Gastroesophageal sphincter (tissue), 4 donors: ENCODE measurements around the gene RING1. TPM values are rescaled to one million over a fixed set of nuclear protein-coding genes. Genes with fewer than 3 reads are reported as not detected.

Source experiments
- ATAC-seq: fragments of 150-250 bp; one replicate; pipeline ENCODE4 v1.9.1; 2016; ENCODE audit warnings: mild to moderate bottlenecking, moderate library complexity
- H3K27ac ChIP-seq, 4 donors: fragments of 200-600 bp; sonication (generic) in 3 of 4; 1 replicate in 3 of 4; 2 replicates in 1 of 4; pipeline ENCODE4 v1.5.1; 2016 to 2019
- H3K27me3 ChIP-seq: fragments of 200-600 bp; sonication (generic); one replicate; pipeline ENCODE4 v1.5.1; 2019
- H3K36me3 ChIP-seq, 2 donors: fragments of 200-600 bp; sonication (generic); one replicate each; pipeline ENCODE4 v1.5.1; 2019; ENCODE audit warnings: control low read depth in 1 of 2
- H3K4me1 ChIP-seq, 3 donors: fragments of 200-600 bp; sonication (generic); 1 replicate in 2 of 3; 2 replicates in 1 of 3; pipeline ENCODE4 v1.5.1; 2016 to 2019; ENCODE audit warnings: control low read depth in 2 of 3
- H3K4me3 ChIP-seq, 2 donors: fragments of 200-600 bp; sonication (generic); one replicate each; pipeline ENCODE4 v1.5.1; 2019; ENCODE audit warnings: mild to moderate bottlenecking in 1 of 2, moderate library complexity in 1 of 2
- H3K9me3 ChIP-seq, 3 donors: fragments of 200-600 bp; sonication (generic); one replicate each; pipeline ENCODE4 v1.5.1; 2017 to 2019; ENCODE audit warnings: control low read depth in 2 of 3
- CTCF ChIP-seq, 4 experiments: fragments of 200-600 bp in 2 of 4; fragments of 450-650 bp in 2 of 4; sonication (generic) in 1 of 4; IDR thresholded peaks; one replicate each; pipeline ENCODE4 v1.5.1; 2017 to 2019; ENCODE audit warnings: antibody characterized with exemption in 4 of 4, mild to moderate bottlenecking in 2 of 4, moderate library complexity in 2 of 4
- EP300 ChIP-seq: sonication (generic); formaldehyde crosslinking; IDR thresholded peaks from one replicate; pipeline ENCODE4 v1.6.1; 2017; ENCODE audit warnings: antibody characterized with exemption, mild to moderate bottlenecking
- POLR2A ChIP-seq, 2 donors: fragments of 450-650 bp; IDR thresholded peaks; one replicate each; pipeline ENCODE4 v1.6.1; 2017; ENCODE audit warnings: antibody characterized with exemption in 2 of 2, mild to moderate bottlenecking in 2 of 2, moderate library complexity in 1 of 2
- POLR2AphosphoS5 ChIP-seq: sonication (generic); formaldehyde crosslinking; IDR thresholded peaks from one replicate; pipeline ENCODE4 v1.6.1; 2017; ENCODE audit warnings: antibody characterized with exemption
- WGBS, 2 donors: methylation state at CpG; one replicate each; pipeline ENCODE4 v1.1.5; 2018; ENCODE audit warnings: low coverage in 1 of 2; 5-methylcytosine and 5-hydroxymethylcytosine counted together
- total RNA-seq, 4 donors: library from RNA; depleted of rRNA; stranded (reverse); fragments of >200 nt; gene quantifications; one replicate each; pipeline ENCODE4 v1.1.0, GENCODE V29; 2016

RING1 gene
- total RNA-seq, 4 donors from 2014 or later: 12.5 to 23.8 (median 17.7) TPM

GRCh38 chr6:33201147-33201545, 7.2 kb upstream of the RING1 start:
- peaks cover 13 to 74% (median 30%) of the 10 kb centered on the region in 3 donors for H3K4me1 ChIP-seq
- TF ChIP-seq CTCF (IDR thresholded peaks at IDR 0.05) (no peak), POLR2A (IDR thresholded peaks at IDR 0.05) (no peak), POLR2AphosphoS5 (no peak), EP300 (no peak)
- peak overlapping the region; percentile 76 to 95 for H3K4me3 ChIP-seq
- H3K36me3 ChIP-seq: peaks cover 0 to 39% of the 10 kb centered on the region in 2 donors
- H3K27me3 ChIP-seq: no peaks in the 10 kb centered on the region
- peak overlapping the region; percentile 56 to 96 (median 94) for H3K27ac ChIP-seq
- 0% methylated on average over 7 of the region's 14 CpGs; no CpG with 5 or more reads in 1 of the 2 donors for WGBS, 2 donors
- H3K9me3 ChIP-seq: no peaks in the 10 kb centered on the region
- ATAC-seq: no peak

- TF ChIP-seq EP300 (no peak), POLR2AphosphoS5 (no peak), POLR2A (IDR thresholded peaks at IDR 0.05) (no peak), CTCF (IDR thresholded peaks at IDR 0.05) (no peak)
- H3K27ac ChIP-seq: peak overlapping the region in 2 of 4 donors; percentile 94 to 96
- ATAC-seq: no peak
- no peaks in the 10 kb centered on the region for H3K27me3 ChIP-seq
- peak overlapping the region in 1 of 2 donors; percentile 95 for H3K4me3 ChIP-seq
- H3K4me1 ChIP-seq: peaks cover 13 to 80% (median 30%) of the 10 kb centered on the region in 3 donors
- peaks cover 0 to 32% of the 10 kb centered on the region in 2 donors for H3K36me3 ChIP-seq
- 69 to 83% methylated on average over 1 to 6 of the region's 6 CpGs for WGBS, 2 donors
- no peaks in the 10 kb centered on the region for H3K9me3 ChIP-seq
Measured at GRCh38 chr6:33201935-33202334, 6.4 kb upstream of the RING1 start.

GRCh38 chr6:33202799-33203198, 5.5 kb upstream of the RING1 start:
- no peak overlapping the region for H3K27ac ChIP-seq
- H3K9me3 ChIP-seq: no peaks in the 10 kb centered on the region
- peaks cover 13 to 81% (median 34%) of the 10 kb centered on the region in 3 donors for H3K4me1 ChIP-seq
- TF ChIP-seq CTCF (IDR thresholded peaks at IDR 0.05): no peak
- TF ChIP-seq POLR2A (IDR thresholded peaks at IDR 0.05): no peak
- H3K36me3 ChIP-seq: peaks cover 0 to 23% of the 10 kb centered on the region in 2 donors
- WGBS, 2 donors: 75 to 96% methylated on average over 2 to 4 of the region's 6 CpGs
- no peak overlapping the region for H3K4me3 ChIP-seq
- no peak for ATAC-seq
- no peaks in the 10 kb centered on the region for H3K27me3 ChIP-seq

- H3K4me3 ChIP-seq: no peak overlapping the region
- H3K27ac ChIP-seq: peak overlapping the region in 2 of 4 donors; percentile 76 to 78
- ATAC-seq: no peak
- TF ChIP-seq POLR2A (IDR thresholded peaks at IDR 0.05) (no peak), CTCF (IDR thresholded peaks at IDR 0.05) (no peak), EP300 (no peak), POLR2AphosphoS5 (no peak)
- 80% methylated on average over 4 of the region's 7 CpGs; no CpG with 5 or more reads in 1 of the 2 donors for WGBS, 2 donors
- H3K36me3 ChIP-seq: peaks cover 0 to 23% of the 10 kb centered on the region in 2 donors
- H3K9me3 ChIP-seq: no peaks in the 10 kb centered on the region
- H3K4me1 ChIP-seq: peaks cover 13 to 76% (median 34%) of the 10 kb centered on the region in 3 donors
- no peaks in the 10 kb centered on the region for H3K27me3 ChIP-seq
Measured at GRCh38 chr6:33203443-33204164, 4.7 kb upstream of the RING1 start.

- WGBS, 2 donors: 4% methylated on average over 4 of the region's 4 CpGs; no CpG with 5 or more reads in 1 of the 2 donors
- no peaks in the 10 kb centered on the region for H3K27me3 ChIP-seq
- no peak for ATAC-seq
- TF ChIP-seq CTCF (IDR thresholded peaks at IDR 0.05): no peak
- no peak for TF ChIP-seq EP300
- TF ChIP-seq POLR2AphosphoS5: no peak
- TF ChIP-seq POLR2A (IDR thresholded peaks at IDR 0.05): no peak
- peaks cover 10 to 76% (median 32%) of the 10 kb centered on the region in 3 donors for H3K4me1 ChIP-seq
- H3K9me3 ChIP-seq: no peaks in the 10 kb centered on the region
- H3K4me3 ChIP-seq: peak overlapping the region in 1 of 2 donors; percentile 74
- peaks cover 0 to 23% of the 10 kb centered on the region in 2 donors for H3K36me3 ChIP-seq
- peak overlapping the region in 2 of 4 donors; percentile 76 to 78 for H3K27ac ChIP-seq
Measured at GRCh38 chr6:33204165-33204414, 4.2 kb upstream of the RING1 start.
